A673 (cell line): ENCODE data around the gene EEPD1. TPM values are rescaled to one million over a fixed set of nuclear protein-coding genes. Genes with fewer than 3 reads are reported as not detected.
A peak's percentile ranks its signal among the peaks of the same experiment; 100 is the strongest.
"Not testable (repeated sequence)": the region's sequence is repeated elsewhere in the genome, so short reads cannot be mapped to it uniquely, and the experiment has no call there.

ENCODE experiments used
- BruUV-seq: library from RNA; stranded (reverse); fragments of 400-500 nt; replicated peaks from 2 replicates; lab custom pipeline; 2021; lab: Mats Ljungman, UMichigan
- CTCF ChIA-PET: fragments of 300-600 bp; sonication (Branson Sonifier 250); formaldehyde crosslinking; loops from one replicate; lab custom pipeline; 2022; ENCODE audit warnings: antibody characterized with exemption; lab: Charles Lee
- POLR2A ChIA-PET: fragments of 300-600 bp; sonication (Branson Sonifier 250); formaldehyde crosslinking; loops from one replicate; lab custom pipeline; 2022; ENCODE audit warnings: antibody characterized with exemption; ENCODE audit not compliant: low non-redundant PET; lab: Charles Lee
- DNase-seq: peaks from one replicate; pipeline ENCODE4 v3.0.0-alpha.2; 2015; ENCODE audit warnings: low spot score
- H3K27ac ChIP-seq: fragments of 200-600 bp; sonication (generic); 2 replicates; pipeline ENCODE4 v1.5.1; 2016; ENCODE audit warnings: mixed run types, low read depth, mild to moderate bottlenecking, mixed read lengths, antibody characterized with exemption, low read length; ENCODE audit not compliant: poor library complexity, severe bottlenecking
- H3K27me3 ChIP-seq: fragments of 200-600 bp; sonication (generic); replicated peaks from 2 replicates; pipeline ENCODE4 v1.6.1; 2017; ENCODE audit warnings: mixed run types, low read depth, mild to moderate bottlenecking, mixed read lengths, antibody characterized with exemption, low read length; ENCODE audit not compliant: insufficient read depth, poor library complexity
- H3K36me3 ChIP-seq: fragments of 200-600 bp; sonication (generic); 2 replicates; pipeline ENCODE4 v1.6.1; 2016; ENCODE audit warnings: mixed run types, mild to moderate bottlenecking, mixed read lengths, antibody characterized with exemption, low read length; ENCODE audit not compliant: insufficient read depth, poor library complexity, severe bottlenecking
- H3K4me1 ChIP-seq: fragments of 200-600 bp; sonication (generic); 2 replicates; pipeline ENCODE4 v1.6.1; 2017; ENCODE audit warnings: mixed run types, mild to moderate bottlenecking, mixed read lengths, antibody characterized with exemption, low read length; ENCODE audit not compliant: insufficient read depth, poor library complexity, severe bottlenecking
- H3K4me3 ChIP-seq: fragments of 200-600 bp; sonication (generic); 2 replicates; pipeline ENCODE4 v1.5.1; 2016; ENCODE audit warnings: low read depth, mixed run types, mild to moderate bottlenecking, mixed read lengths, low read length; ENCODE audit not compliant: poor library complexity, severe bottlenecking
- H3K9me3 ChIP-seq: fragments of 200-600 bp; sonication (generic); 2 replicates; pipeline ENCODE4 v1.6.1; 2016; ENCODE audit warnings: mixed run types, low read depth, mild to moderate bottlenecking, mixed read lengths, antibody characterized with exemption, low read length; ENCODE audit not compliant: poor library complexity, severe bottlenecking
- CTCF ChIP-seq: fragments of 300-800, 200-600 bp; sonication (generic); conservative IDR thresholded peaks from 2 replicates; pipeline ENCODE4 v1.5.1; 2017; ENCODE audit warnings: low read depth, mild to moderate bottlenecking, antibody characterized with exemption, low read length, moderate library complexity, mixed read lengths
- EZH2 ChIP-seq: fragments of 200-600 bp; sonication (generic); IDR thresholded peaks from 2 replicates; pipeline ENCODE4 v1.6.1; 2017; ENCODE audit warnings: borderline replicate concordance, low read depth, mild to moderate bottlenecking, mixed read lengths, antibody characterized with exemption, low read length; ENCODE audit not compliant: poor library complexity, severe bottlenecking
- intact Hi-C: fragments of 100-400 bp; cut with micrococcal nuclease; formaldehyde crosslinking; loops from one replicate; pipeline ENCODE4 v1.10.0; 2022; ENCODE audit not compliant: unreplicated experiment
- total RNA-seq: library from RNA; stranded (reverse); gene quantifications from 2 replicates; pipeline ENCODE4 v1.2.3, GENCODE V29; 2021

EEPD1 gene
- total RNA-seq, 1 experiment from 2014 or later = 2.5 TPM

GRCh38 chr7:36119005-36119706 is 33.9 kb upstream of the EEPD1 start:
- no peaks in the 10 kb centered on the region for H3K27me3 ChIP-seq
- POLR2A ChIA-PET = no interaction called here
- H3K9me3 ChIP-seq = no peaks in the 10 kb centered on the region
- no peaks in the 10 kb centered on the region for H3K4me1 ChIP-seq
- CTCF ChIA-PET = no interaction called here
- peak; percentile 62 for DNase-seq
- H3K36me3 ChIP-seq = no peaks in the 10 kb centered on the region
- TF ChIP-seq CTCF (no peak), EZH2 (no peak)
- no TSS peak for BruUV-seq
- intact Hi-C loops = no loop called here
- H3K4me3 ChIP-seq = no peak overlapping the region
- H3K27ac ChIP-seq = no peak overlapping the region

DNA sequence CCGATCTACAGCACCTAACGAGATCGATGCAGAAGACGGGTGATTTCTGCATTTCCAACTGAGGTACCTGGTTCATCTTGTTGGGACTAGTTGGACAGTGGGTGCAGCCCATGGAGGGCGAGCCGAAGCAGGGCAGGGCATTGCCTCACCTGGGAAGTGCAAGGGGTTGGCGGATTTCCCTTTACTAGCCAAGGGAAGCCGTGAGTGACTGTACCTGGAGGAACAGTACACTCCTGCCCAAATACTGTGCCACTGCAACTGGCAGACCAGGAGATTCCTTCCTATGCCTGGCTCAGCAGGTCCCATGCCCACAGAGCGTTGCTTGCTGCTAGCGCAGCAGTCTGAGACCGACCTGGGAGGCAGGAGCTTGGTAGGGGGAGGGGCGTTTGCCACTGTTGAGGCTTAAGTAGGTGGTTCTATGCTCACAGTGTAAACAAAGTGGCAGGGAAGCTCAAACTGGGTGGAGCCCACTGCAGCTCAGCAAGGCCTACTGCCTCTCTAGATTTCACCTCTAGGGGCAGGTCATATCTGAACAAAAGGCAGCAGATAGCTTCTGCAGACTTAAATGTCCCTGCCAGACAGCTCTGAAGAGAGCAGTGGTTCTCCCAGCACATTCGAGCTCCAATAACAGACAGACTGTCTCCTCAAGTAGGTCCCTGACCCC is 32.9 kb upstream of the EEPD1 start:
- BruUV-seq, POLR2A ChIA-PET, DNase-seq: not testable (repeated sequence)

DNA sequence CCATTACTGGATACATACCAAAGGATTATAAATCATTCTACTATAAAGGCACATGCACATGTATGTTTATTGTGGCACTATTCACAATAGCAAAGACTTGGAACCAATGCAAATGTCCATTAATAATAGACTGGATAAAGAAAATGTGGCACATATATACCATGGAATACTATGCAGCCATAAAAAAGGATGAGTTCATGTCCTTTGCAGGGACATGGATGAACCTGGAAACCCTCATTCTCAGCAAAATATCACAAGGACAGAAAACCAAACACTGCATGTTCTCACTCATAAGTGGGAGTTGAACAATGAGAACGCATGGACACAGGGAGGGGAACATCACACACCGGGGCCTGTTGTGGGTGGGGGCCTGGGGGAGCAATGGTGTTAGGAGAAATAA is 27.4 kb upstream of the EEPD1 start:
- H3K9me3 ChIP-seq, CTCF ChIA-PET, DNase-seq, H3K36me3 ChIP-seq, H3K27ac ChIP-seq, intact Hi-C loops, H3K4me3 ChIP-seq, BruUV-seq, H3K27me3 ChIP-seq, POLR2A ChIA-PET, H3K4me1 ChIP-seq: not testable (repeated sequence)

More for the DNA sequence above, 32.9 kb upstream of the EEPD1 start:
- H3K27me3 ChIP-seq, H3K4me3 ChIP-seq, H3K27ac ChIP-seq, H3K4me1 ChIP-seq, H3K36me3 ChIP-seq, intact Hi-C loops, H3K9me3 ChIP-seq: not testable (repeated sequence)
- CTCF ChIA-PET = interaction anchor here (0.8 kb wide), 1 partner anchor 231 kb away, joined by 4 read pairs; no protein-coding TSS in a partner anchor

DNA sequence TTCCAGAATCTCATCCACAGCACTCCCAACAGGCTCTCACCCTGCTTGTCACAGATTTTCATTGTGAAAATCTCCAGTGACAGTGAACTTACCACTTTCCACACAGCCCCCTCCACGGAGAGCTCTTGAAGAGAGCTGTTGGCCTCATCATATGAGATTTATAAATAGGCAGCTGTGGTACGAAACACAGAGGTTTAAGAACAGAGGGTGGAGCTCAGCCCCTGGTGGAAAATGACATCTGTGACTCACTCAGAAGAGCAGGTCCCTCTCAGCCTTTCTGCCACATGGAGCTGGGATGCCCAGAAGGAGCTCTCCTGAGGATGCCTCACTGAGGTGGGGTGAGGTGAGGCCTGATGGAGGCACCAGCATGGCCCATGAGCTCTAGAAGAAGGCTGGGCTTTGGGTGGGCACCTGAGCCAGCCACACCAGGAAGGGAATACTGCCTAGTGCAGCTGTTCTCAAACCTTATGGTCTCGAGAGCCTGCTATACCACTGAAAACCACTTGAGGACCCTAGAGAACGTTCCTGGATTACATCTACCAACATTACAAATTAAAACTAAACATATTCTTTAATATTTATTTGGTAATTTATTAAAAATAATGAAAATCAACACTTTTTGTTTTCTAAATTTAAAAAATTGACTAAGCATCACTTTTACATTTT is 25.8 kb upstream of the EEPD1 start:
- DNase-seq = no peak
- ChIA-PET CTCF (no interaction called here), POLR2A (no interaction called here)
- intact Hi-C loops = no loop called here
- Histone ChIP-seq H3K9me3 (no peaks in the 10 kb centered on the region), H3K36me3 (no peaks in the 10 kb centered on the region), H3K27ac (no peak overlapping the region), H3K27me3 (no peaks in the 10 kb centered on the region), H3K4me3 (no peak overlapping the region), H3K4me1 (no peaks in the 10 kb centered on the region)
- TF ChIP-seq EZH2 (no peak), CTCF (no peak)
- no TSS peak for BruUV-seq
